HG03159 (cell line): Measurements from ENCODE around the gene NGRN.
"Not testable (repeated sequence)": the region's sequence is repeated elsewhere in the genome, so short reads cannot be mapped to it uniquely, and the experiment has no call there.

Experiments used
- ATAC-seq: cut with Tn5 transposase; IDR thresholded peaks from one replicate; pipeline ENCODE4 v1.9.1; 2021; ENCODE audit warnings: mild to moderate bottlenecking, moderate library complexity; ENCODE audit not compliant: unreplicated experiment

The NGRN gene

DNA sequence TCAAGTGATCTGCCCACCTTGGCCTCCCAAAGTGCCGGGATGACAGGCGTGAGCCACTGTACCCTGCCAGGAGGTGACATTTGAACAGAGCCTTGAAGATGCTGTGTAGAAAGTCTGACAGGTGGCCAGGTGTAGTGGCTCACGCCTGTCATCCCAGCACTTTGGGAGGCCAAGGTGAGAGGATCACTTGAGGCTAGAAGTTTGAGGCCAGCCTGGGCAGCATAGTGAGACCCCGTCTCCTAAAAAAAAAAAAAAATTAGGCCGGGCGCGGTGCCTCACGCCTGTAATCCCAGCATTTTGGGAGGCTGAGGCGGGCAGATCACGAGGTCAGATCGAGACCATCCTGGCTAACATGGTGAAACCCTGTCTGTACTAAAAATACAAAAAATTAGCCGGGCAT is 13.0 kb downstream of the NGRN start:
- ATAC-seq: not testable (repeated sequence)

DNA sequence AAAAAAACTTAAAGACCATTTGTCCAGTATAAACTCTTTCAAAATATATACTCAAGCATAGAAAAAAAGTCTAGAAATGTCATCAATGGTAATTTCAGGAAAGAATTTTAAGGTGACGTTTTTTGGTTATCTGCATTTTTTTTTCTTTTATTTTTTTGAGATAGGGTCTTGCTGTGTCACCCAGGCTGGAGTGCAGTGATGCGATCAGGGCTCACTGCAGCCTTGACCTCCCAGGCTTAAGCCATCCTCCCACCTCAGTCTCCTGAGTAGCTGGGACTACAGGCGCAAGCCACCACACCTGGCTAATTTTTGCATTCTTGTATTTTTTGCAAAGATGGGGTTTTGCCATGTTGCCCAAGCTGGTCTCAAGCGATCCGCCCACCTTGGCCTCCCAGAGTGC is 15.3 kb downstream of the NGRN start:
- not testable (repeated sequence) for ATAC-seq

DNA sequence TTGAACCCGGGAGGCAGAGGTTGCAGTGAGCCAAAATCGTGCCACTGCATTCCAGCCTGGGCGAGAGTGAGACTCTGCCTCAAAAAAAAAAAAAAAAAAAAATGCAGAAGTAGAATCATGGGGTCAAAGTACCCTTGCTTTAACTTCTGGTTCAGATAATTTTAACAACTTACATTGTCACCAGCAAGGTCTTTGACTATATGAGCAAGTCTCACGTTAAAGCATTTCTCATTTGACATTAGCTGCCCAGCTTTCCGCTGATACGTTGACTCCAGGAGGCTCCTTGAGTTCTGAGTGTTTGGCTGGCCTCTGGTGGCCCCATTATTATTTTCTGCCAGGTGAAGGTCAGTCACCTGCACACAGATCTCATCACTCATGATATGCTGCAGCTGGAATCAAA is 16.2 kb downstream of the NGRN start:
- ATAC-seq: not testable (repeated sequence)

DNA sequence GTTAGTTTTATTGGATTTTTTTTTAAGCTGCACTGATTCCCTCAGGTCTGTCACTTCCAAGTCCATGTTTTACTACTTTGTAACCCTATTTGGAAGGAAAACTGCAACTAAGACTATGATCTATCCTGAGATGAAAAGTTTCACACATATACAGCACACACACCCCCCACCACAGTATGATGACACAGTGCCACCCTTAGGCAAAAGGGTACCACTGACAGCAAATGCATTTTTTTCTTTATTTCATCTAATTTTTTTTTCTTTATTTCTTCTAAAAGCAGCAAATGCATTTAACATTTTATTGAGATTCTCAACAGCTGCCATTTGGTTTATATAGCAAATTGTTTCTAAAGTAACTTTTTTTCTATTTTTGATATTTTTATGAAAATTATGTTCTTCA is 21.2 kb downstream of the NGRN start:
- ATAC-seq: no peak

DNA sequence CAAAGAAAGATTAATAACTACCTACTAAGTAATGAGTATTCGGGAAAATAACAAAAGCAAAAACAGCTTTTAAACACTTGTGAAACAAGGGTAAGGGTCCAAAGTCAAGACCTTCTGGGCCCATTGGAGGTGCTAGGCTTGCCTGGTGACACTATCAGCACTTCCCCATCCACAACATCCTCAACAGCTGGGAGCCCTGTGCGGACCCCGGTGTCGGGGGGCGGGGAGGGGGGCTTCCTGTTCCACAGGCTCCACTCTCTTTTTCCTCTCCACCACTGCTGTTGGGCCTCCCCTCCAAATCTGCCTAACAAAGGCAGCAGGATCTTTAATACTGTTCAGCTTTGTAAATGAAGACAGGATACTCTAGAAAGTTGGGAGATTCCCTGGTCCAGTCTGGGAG is 21.6 kb downstream of the NGRN start:
- ATAC-seq: no peak

DNA sequence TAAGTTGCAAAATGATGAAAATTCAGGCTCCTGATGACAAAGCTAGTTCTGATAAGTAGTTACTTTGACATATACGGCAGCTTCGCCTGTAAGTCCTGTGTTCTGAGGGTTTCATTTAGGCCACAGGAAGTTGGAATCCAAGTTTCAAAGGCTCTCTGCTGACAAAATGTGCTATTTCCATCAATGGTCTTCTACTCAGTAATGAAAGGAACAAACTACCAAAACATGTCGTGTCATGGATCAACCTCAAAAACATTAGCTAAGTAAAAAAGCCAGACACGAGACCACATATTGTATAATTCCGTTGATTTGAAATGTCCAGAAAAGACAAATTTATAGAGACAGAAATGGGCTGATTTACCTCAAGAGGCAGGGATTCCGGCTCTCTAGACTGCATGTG is 22.5 kb downstream of the NGRN start:
- no peak for ATAC-seq

DNA sequence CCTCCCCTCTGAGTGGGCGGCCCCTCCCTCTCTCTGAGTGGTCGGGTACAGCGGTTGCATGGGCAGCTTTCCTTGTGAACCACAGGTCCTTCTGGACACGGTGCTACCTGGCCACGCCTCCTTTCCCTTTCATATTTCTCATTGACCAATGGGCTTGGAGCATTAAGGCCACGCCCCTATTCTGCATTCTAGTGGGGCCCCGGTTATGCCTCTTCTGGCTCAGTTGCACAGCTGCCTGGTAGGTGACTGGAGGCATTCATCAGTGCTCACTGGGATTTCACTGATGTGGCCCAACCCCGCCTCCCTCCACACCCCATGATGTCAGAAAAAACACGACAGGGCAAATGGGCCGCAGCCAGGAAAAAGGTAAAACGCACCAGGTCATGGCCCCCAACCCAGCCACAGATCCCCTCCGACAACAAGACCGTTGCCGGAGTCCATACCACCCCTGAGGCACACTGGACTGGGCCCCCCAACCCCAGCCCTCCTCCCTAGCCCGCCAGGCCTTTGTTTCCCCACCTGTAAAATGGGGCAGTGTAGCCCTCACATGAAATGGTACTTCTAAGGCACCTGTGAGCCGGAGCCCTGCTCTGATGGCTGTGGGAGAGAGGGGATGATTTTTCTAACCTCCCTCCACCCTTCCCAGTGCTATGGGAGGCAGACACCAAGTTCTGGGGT is 26.3 kb downstream of the NGRN start:
- no peak for ATAC-seq

DNA sequence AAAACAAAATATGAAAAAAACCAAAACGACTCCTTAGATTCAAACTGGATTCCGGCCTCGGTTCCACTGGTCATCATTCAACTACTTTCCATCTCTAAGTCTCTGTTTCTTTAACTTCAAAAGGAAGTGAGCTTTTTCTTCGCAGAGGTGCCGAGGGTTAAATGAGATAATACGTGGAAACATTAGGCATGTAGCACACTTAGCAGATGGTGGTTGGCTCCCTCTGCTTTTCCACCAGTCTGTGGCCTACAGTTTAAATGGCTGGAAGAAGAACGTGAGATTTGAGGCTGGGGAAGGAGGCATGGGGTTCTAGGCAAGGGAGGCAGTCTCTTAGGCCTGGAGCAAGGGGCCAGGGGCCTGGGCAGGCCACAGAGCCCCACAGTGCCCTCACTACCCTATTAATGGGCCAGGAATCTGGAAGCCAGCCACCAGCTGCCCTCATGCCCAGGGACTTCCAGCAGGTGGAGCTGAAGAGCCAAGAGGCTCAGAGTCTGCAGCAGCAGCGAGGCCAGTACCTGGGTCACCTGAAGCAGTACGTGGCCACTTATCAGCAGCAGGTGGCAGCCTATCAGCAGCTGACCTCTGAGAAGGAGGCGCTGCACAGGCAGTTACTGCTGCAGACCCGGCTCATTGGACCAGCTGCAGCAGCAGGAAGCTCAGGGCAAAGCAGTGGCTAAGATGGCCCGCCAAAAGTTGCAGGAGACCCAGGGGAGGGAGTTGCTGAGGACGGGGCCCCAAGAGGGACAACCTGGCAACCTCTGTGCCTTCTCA is 27.8 kb downstream of the NGRN start:
- not testable (repeated sequence) for ATAC-seq

DNA sequence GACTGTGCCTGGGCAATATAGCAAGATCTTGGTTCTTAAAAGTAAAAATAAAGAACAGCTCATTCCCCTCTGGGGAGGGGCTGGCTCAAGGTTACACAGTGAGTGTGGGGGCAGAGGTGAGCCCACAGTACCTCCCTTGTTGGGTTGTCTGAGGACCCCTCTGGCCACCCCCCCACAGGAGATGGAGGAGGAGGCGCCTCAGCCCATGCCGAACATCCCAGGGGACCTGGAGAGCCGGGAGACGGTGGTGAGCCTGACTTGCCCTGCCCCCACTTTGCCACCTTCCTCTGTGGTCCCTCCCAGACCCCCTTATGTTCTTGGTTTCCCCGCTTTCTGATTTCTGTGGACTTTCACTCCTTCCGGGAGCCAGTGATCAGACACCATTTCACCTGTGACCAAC is 28.7 kb downstream of the NGRN start:
- ATAC-seq: no peak

DNA sequence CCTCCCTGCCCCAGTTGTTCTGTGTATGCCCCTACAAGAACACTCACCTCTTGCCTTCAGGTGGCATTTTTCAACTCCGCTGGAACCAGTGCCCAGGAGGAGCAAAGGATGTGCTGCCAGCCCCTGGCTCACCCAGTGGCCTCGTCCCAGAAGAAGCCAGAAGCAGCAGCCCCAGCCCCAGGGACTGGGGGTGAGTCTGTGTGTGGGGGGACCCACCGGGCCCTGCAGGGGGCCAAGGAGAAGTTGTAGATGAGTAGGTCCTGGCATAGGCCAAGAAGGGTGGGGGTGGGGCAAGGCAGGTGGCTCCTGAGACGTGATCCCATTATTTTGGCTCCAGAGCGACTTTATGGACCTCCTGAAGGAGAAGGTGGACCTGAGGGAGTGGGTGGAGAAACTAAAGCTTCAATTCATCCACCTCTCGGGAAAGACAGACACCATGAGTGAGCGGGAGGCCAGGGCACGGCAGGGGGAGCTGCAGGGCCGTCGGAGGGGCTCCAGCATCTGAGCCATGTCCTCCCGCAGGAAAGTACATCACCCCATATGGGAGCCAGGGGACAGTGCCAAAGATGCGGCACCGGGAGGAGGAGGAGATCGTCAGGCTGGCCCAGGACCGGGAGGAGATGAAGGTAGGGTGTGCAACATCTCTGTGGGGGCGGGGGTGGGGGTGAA is 29.3 kb downstream of the NGRN start:
- ATAC-seq: no peak

DNA sequence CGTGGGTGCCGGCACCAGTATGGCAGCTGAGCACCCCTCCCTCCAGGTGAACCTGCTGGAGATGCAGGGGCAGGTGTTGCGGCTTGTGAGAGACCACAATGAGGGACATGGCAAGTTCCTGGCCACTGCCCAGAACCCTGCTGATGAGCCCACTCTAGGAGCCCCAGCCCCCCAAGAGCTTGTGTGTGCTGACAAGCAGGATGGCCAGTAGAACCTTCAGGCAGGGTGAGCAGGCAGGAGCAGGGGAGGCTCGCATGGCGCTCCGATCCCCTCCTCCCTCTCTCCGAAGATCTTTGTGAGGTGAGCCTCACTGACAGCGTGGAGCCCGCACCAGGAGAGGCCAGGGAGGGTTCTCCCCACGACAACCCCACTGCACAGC is 29.8 kb downstream of the NGRN start:
- no peak for ATAC-seq

DNA sequence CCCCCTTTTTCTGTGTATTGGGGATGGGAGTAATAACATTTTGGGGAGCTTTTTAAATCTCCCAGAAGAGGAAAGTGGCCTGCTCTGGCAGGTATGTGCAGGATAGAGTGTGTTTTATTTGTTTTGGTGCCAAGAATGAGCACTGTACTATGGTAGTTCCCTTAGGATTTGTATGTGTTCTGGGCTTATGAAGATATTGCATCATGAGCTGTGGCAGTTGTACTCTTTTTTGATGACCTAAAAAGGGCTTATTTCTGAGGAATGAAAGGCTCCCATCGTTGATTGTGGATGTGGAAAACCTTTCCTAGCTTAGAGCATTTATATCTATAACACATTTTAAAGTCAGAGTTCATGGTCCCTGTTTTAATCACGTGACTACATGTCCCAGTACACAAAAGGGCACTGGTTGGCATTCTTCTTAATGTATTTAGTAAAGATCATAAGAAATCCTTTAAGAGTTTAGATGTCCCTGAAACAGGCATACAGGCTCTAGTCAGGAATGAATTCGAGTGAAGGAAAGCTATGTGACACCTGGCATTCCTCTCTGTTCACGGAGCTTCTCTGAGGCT is 30.9 kb downstream of the NGRN start:
- not testable (repeated sequence) for ATAC-seq

DNA sequence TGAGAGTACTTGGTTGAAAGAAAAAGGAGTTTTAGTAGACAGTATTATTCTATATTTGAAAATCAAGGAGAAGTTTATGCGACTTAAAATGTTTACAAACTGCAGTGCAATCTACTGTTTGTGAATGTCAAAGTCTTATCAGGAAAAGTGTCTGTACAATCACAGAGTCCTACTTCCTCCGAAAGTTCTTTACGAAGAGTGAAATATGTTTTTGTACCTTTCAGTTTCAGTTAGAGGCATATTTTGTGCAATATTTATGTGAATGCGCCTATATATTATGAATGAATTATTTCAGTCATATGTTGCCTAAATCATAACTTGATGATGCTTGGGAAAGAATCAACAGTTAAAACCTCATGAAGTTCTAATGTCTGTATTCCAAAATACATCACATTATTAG is 31.5 kb downstream of the NGRN start:
- no peak for ATAC-seq

DNA sequence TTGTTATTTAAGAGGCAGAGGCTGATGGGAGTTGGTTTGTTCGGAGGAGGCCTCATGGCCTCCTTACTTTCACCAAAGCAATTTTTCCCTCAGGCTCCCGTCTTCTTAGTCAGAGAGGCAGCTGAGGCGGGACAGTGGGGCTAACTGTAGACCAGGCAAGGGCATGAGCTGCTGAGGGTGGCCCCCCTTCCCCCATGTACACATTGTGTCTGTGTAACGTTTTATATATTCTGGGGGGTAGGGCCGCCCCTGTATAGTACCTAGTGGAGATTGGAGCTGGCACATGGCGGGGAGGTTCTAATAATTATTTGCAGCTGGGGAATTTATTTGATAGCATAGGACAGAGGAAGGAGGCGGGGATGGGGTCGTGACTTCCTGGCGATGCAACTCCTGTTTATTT is 35.1 kb downstream of the NGRN start:
- ATAC-seq: no peak

DNA sequence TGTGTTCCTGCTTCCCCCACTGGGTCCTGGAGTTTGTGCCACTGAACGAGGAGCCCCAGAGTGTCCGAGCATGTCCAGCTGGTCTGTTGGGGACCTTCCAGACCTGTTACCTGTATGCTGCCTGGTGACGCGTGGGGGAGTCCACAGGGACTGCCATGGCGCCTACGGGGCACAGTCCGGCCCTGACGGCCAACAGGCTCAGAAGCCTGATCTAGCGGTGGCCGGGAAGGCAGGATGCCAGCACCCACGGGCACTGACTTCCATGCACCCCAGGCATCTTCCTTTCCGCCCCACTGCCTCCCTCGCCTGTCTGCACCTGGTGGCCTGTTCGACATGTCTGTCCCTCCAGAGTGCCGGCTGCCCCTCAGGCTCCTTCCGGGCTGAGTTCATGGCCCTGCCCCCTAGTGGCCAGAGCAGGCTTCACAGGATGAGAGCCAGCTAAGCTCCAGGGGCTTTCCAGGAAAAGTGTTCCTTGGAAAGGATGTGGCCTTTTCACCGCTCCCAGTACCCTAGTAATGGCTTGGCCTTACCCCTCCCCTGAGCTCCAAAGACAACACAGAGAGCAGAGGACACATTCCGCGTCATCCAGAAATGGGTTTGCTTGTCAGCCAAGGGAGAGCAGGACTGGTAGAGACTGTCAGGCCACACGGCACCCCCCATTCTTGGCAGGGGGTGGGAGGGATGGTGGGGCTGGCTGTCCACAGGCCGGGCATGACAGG is 35.7 kb downstream of the NGRN start:
- ATAC-seq: no peak

DNA sequence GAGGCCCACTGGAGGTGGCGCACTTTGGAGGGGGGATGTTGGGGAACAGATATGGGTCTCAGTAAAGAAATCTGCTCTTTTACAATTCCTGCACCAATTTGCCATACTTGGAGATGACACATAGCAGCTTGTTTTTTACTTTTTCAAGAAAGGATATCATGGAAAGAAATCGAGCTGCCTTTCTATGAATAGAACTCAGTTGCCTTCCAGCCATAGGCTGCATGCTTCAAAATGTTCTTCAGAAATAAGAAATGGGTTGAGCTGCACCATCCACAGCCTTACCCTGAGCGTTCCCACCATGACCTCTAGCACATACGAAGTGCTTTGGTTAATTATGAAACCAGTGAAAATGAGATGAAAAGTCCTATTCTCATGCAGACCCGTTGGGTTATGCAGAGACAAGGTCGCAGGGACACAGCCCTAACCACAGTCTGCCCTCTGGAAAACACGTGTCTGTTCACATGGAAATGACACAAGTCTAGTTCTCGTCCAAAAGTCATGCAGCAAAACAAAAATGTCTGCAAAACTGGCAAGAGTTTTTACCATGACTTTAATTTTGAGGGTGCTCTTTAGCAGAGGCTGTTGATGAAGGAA is 36.3 kb downstream of the NGRN start:
- ATAC-seq: no peak

DNA sequence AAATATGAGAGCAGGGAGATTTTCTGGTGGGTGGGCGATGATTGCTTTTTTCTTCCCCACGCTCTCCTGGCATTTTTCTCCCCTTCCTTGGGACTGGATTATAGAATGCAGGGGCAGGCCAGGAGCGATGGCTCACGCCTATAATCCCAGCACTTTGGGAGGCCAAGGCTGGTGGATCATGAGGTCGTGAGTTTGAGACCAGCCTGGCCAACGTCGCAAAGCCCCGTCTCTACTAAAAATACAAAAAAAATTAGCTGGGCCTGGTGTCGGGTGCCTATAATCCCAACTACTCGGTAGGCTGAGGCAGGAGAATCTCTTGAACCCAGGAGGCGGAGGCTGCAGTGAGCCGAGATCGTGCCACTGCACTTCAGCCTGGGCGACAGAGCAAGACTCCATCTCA is 39.9 kb downstream of the NGRN start:
- not testable (repeated sequence) for ATAC-seq

DNA sequence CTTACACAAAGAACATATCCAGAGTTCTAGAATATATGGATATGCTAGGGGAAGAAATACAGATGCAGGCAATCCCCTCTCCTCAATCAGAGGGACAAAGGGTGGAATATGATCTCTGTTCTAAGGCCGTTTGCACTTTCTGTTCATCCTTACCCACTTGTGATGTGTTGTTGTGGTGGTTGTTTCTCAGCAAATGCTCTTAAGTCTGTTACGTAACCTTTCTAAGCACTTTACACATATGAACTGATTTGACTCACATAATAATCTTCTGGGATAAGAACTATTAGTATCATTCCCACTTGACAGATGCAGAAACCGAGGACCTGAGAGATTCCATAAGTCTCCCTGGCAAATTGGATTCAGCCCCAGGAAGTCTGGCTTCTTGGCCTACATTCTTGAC is 40.5 kb downstream of the NGRN start:
- ATAC-seq: no peak

DNA sequence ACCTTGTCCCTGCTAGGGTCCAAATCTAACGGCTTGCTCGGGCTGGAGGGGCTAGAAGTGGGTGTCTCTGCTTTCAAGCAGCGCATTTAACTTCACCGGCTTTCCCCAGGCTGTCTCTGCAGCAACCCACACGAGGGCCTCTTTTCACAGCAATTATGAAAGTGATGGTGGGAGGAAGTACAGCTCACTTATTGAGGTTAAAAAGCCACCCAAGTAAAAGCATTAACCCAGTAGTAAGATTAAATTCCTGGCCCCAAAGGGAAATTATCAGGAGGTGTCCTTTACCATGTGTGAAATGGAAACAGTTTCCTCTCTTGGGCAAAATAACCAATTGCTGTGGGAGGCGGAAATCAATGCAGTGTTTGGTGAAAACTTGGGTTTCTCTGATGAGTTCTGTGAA is 41.1 kb downstream of the NGRN start:
- ATAC-seq: no peak

DNA sequence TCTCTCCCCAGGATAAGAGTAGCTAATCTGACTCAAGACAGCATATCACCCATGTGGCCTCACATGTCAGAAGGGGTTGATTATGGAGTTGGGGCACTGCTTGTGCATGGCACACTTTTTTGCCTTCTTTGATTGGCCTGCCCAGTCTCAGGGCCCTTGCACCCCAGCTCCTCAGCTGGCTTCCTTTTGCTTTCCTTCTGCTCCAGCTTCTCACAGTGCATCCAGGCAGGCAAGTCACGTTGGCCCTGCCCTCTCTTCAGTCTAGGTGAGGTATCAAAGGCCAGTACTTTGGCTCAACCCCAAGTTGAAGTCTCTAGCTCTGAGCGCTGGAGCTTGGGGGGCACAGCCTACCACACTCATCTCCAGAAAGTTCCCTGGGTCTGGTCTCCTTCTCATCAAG is 42.2 kb downstream of the NGRN start:
- no peak for ATAC-seq

DNA sequence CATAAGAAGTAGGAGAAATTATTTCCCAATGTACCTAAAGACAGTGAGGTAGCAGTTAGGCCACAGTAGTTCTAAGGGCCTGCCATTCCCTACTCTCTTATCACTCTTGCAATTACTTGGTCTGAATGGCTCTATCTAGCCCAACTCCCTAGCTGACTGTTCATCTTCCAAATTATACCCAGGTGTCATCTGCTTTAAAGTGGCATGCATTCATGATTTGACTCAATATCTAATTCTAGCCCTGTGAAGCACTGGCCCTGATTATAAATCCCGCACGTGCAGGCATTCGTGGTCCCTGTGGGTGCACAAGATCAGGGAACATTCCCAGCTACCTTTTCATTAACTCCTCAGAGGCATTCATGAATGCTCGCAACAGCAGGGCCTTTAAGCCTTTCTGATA is 43.5 kb downstream of the NGRN start:
- ATAC-seq: no peak
